Measurements from ENCODE around the gene NRAP.

Gene NRAP

GRCh38 chr10:113663908-113664307 lies at the start of gene NRAP:
TSS of gene NRAP (minus strand) at chr10:113664041. CDS start at chr10:113663882, 159 bp downstream.
- DNase-seq (ENCODE audit: low read depth in 2 of 2), result no peak

DNA sequence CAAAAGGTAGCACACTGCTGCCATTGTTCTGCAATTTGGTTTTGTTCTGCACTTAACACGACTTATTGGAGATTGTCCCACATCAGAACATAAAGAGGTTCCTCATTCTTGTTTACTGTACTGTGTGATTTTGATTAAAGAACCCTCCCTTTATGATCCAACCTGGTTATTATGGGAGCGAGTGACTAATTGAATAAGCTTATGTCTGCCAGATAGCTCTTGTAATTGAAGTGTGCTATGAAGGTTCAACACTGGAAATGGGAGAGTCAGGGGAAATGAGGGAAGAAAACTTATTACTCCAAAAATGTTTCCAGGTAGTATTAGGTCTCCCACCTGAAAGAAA lies 49.8 kb upstream of the NRAP start:
- no peak for DNase-seq (ENCODE audit: low read depth in 2 of 2)

GRCh38 chr10:113712755-113713639 lies 49.2 kb upstream of the NRAP start:
- no peak for DNase-seq (ENCODE audit: low read depth in 2 of 2)

DNA sequence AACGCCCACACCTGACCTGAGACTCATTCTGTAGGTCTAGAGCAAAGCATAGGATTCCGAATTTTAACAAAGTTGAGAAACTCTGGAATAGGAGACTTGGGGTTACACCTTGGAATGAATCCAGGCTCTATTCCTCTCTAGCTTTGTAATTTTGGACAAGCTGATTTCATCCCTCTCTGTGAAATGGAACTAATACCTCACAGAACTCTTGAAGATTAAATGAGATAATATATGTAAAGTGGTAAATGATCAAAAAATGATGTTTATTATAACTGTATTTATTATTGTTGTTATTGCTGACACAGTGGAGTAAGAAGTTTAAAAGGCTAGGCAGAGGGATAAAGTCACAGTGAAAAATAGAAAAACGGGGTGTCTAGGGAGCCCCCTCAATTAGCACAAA lies 48.2 kb upstream of the NRAP start:
- DNase-seq (ENCODE audit: low read depth in 2 of 2), result no peak

DNA sequence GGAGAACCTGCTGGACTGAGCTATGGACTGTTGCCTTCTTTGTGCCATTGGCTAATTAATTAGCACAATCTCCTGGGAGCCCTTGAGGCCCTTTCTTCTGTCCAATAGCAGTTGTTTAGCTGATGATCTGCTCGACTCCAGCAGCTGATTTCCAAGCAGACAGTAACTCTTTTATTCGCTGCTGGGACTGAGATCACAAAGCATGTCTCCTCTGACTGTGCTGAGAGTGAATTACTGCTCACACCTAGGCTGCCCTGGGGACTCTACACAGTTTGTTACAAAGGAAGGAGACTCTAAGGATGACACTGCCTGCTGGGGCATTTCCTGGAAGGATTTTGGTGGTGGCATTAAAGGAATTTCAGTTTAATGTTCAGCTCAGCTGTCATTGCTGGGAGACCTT lies 47.3 kb upstream of the NRAP start:
- no peak for DNase-seq (ENCODE audit: low read depth in 2 of 2)

DNA sequence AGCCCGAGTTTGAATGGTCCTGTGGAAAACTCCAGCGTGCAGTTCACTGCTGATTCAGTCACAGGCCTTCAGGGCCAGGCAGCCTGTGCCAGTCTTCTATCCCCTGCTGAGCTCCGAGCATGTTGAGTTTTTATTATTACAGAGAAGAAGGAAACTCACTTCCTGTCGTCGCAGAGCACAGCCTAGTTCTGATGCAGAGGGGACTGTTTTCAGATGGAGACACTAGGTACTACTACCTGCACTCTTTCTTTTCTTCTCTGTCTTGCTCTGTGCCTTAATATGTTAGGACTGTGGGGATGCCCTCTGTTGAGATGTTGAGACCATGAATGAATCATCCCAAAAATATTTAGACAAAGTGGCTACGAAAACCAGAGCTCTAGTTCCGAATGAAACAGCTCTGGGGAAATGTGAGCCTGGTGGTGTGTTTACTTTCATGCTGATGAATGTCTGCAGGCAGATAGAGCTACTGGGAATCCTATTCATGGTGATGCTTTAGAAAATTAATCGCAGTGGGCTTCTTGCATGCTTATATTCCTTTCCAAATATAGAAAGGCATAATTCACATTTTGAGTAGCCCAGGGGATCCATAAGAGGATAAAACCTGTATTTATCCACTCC lies 45.5 kb upstream of the NRAP start:
- DNase-seq (ENCODE audit: low read depth in 2 of 2), result no peak

GRCh38 chr10:113708640-113709039 lies 44.8 kb upstream of the NRAP start:
- no peak for DNase-seq (ENCODE audit: low read depth in 2 of 2)

DNA sequence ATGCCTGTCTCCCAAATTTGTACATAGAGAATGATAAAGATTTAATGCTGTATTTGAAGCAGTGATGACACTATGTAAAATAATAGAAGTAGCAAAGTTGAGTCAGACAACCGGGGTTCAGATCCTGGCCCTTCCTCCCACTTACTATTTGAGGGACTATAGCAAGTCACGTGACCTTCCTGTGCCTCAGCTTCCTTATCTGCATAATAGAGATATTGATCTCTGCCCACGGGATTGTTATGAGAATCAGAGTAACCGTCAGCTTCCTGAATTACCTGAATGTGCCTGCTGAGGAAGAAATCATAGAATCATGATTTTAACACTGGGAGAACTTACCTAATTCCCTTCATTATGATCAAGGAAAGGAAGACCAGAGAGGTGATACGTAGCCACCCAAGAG lies 42.8 kb upstream of the NRAP start:
- DNase-seq (ENCODE audit: low read depth in 2 of 2), result no peak

- DNase-seq (ENCODE audit: low read depth in 2 of 2), result no peak
Observed at GRCh38 chr10:113705344-113705652, 41.5 kb upstream of the NRAP start.

- no peak for DNase-seq (ENCODE audit: low read depth in 2 of 2)
Observed at GRCh38 chr10:113704637-113705343, 40.9 kb upstream of the NRAP start.

DNA sequence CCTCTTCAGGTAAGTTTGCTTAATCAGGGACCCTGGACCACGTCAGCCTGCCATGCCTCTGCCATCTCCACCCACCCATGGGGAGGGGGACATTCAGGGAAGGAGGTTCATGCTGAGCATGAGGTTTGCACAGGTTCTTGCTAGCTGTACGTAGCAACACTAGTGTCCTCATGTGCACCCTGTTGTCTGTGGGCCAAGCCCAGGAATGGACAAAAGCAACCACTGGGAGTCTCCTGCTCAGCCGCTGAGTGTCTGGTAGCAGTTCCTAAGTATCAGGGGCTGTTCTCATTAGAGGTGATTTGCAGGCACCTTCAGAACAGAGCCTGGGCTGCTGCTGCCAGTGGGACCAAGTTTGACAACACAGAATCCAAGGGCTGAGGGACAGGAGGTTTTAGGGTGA lies 33.8 kb upstream of the NRAP start:
- no peak for DNase-seq (ENCODE audit: low read depth in 2 of 2)

DNA sequence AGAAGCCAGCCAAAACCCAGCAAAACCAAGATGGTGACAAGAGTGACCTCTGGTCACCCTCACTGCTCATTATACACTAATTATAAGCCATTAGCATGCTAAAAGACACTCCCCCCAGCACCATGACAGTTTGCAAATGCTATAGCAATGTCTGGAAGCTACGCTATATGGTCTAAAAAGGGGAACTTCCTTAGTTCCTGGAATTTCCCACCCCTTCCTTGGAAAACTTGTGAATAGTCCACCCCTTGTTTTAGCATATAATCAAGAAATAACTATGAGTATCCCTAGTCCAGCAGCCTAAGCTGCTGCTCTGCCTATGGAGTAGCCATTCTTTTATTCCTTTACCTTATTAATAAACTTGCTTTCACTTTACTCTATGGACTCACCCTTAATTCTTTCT lies 31.9 kb upstream of the NRAP start:
- no peak for DNase-seq (ENCODE audit: low read depth in 2 of 2)

DNA sequence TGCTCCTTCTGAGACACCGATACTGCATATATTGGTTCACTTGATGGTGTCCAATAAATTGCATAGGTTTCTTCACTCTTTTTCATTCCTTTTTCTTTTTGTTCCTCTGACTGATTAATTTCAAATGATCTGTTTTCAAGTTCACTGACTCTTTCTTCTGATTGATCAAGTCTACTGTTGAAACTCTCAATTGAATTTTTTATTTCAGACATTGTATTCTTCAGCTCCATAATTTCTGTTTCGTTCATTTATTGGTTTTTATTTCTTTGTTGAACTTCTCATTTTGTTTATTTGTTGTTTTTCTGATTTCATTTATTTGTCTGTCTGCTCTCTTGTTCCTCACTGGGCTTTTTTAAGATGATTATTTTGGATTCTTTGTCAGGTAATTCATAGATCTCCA lies 29.5 kb upstream of the NRAP start:
- no peak for DNase-seq (ENCODE audit: low read depth in 2 of 2)

GRCh38 chr10:113692271-113692670 lies 28.4 kb upstream of the NRAP start:
- DNase-seq (ENCODE audit: low read depth in 2 of 2), result no peak

DNA sequence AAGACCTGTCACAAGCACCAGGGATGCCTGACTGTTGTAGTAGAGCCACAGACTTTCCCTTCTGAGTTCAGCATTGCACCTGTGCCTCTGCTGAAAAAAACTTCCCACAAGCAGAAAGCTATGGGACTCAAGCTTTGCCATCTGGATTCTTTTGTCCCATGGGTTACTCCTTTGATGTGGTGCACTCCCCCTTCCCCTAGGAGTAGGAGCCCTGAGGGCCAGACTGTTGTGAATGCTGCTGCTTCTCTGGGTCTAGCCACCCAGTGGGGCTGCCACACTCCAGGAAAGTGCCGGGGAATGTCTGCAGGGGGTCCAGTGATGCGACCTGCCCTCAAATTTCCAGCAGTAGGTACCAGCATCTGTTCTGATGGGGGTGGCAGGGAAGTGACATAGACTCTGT lies 27.5 kb upstream of the NRAP start:
- no peak for DNase-seq (ENCODE audit: low read depth in 2 of 2)

DNA sequence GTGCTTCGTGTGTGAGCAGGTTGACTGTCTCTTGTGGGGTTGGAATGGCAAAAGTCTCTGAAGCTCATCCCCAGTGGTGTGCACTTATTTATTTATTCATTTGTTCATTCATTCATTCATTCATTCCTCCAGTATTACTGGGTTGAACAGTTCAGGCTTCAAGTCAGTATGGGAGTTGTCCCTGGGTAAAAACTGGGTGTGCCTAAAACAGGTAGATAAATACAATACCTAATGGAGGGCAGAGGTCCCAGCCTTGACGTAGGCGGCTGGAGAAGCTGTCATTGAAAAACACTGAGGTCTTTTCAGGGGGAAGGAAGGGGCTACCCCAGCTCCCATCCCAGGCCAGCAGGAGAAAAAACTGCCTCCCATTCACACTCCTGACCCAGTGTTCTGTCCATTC lies 26.9 kb upstream of the NRAP start:
- no peak for DNase-seq (ENCODE audit: low read depth in 2 of 2)

- DNase-seq (ENCODE audit: low read depth in 2 of 2), result no peak
Observed at GRCh38 chr10:113689574-113689973, 25.7 kb upstream of the NRAP start.

DNA sequence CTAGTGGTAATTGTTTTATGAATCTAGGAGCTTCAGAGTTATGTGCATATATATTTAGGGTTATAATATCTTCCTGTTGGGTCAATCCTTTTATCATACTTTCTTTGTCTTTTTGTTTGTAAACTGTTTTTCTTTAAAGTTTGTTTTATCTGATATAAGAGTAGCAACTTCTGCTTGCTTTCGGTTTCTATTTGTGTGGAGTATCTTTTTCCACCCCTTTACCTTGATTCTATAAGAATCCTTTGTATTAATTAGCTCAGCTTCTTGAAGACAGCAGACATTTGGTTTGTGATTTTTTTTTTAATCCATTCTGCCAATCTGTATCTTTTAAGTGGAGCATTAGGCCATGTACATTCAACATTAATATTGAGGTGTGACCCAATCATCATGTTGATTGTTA lies 25.2 kb upstream of the NRAP start:
- DNase-seq (ENCODE audit: low read depth in 2 of 2), result no peak

DNA sequence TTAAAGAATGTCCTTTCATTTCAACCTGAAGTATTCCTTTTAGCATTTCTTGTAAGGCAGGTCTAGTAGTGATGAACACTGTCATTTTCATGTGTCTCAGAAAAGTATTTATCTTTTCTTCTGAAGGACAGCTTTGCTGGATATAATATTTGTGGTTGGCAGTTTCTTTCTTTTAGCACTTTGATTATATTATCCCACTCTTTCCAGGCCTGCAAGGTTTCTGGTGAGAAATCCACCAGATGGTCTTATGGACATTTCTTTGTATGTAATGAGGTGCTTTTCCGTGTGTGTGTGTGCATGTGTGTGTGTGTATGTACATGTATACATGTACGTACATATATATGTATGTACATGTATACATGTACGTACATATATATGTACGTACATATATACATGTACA lies 23.2 kb upstream of the NRAP start:
- DNase-seq (ENCODE audit: low read depth in 2 of 2), result no peak

DNA sequence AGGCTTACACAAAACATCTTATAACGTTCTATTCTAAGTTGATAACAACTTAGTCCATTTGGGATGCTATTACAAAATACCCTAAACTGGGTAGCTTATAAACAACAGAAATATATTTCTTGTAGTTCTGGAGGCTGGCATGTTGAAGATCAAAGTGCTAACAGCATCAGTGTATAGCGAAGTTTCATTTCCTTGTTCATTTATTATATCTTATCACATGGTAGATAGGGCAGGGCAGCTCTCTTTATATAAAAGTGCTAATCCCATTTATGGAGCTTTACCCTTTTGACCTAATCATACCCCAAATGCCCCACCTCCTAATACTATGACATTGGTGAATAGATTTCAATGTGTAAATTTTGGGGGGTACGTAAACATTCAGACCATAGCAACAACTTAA lies 22.2 kb upstream of the NRAP start:
- DNase-seq (ENCODE audit: low read depth in 2 of 2), result no peak

GRCh38 chr10:113683300-113683699 lies 19.5 kb upstream of the NRAP start:
- no peak for DNase-seq (ENCODE audit: low read depth in 2 of 2)

DNA sequence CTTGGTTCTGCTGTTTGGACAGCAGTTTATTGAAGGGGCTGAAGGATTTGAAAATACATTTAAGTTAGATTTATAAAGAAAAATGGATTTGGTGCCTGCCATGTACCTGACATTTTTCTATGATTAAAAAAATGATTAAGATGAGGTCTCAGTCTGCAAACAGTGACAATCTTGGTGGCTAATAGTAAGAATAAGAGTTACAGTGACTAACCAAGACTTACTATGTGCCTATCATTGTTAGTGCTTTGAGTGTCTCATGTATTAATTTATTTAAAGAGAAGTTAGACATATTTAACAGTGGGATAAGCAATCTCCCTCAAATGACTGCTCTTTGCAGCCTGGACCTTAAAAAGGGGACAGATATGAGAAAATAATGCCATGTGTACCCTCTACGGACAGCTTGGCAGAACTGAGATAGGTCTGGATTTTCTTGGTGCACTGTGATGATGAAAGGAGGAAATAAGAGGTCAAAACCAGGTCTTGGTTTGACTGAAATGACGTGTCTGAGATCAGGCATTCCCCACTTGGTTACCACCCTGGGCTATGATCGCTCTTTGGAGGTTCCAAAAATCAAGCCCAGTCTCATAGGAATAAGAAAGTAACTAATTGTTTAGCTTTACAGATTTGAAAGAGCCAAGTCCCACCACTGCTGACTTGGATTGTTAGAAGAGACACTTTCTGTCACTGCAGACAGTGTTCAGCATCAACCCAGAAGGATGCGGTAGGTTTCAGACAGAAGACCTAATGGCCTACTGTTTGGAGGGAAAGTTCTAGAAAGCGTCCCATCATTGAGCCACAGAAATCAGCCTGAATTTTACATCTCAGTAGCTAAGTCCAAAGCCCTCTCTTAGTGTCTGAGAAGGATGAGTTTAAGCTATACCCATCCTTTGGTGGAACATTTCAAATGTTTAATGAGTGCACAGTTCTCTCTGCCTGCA lies 18.0 kb upstream of the NRAP start:
- DNase-seq (ENCODE audit: low read depth in 2 of 2), result peak in 1 of 2 donors; percentile 37
